MM.1S (cell line): Measurements from ENCODE around the gene MAP2K3.

ENCODE experiments used
- DNase-seq: peaks from one replicate; pipeline ENCODE4 v3.0.0-alpha.2; 2015
- H2AFZ ChIP-seq: fragments of 300-600 bp; sonication (generic); 2 replicates; pipeline ENCODE4 v1.6.0; 2016; ENCODE audit warnings: antibody characterized with exemption, low read length
- H3F3A ChIP-seq: fragments of 300-600 bp; sonication (generic); 2 replicates; pipeline ENCODE4 v1.6.1; 2016; ENCODE audit warnings: mild to moderate bottlenecking, antibody characterized with exemption, low read length, moderate library complexity, mixed read lengths; ENCODE audit not compliant: insufficient read depth
- H3K27ac ChIP-seq: fragments of 300-600 bp; sonication (generic); 2 replicates; pipeline ENCODE4 v1.5.1; 2016; ENCODE audit warnings: mild to moderate bottlenecking, low read length
- H3K27me3 ChIP-seq: fragments of 300-600 bp; sonication (generic); replicated peaks from 2 replicates; pipeline ENCODE4 v1.6.0; 2016; ENCODE audit warnings: low read length; ENCODE audit not compliant: insufficient read depth
- H3K36me3 ChIP-seq: fragments of 300-600 bp; sonication (generic); replicated peaks from 2 replicates; pipeline ENCODE4 v1.6.1; 2016; ENCODE audit warnings: mild to moderate bottlenecking, low read length, mixed read lengths; ENCODE audit not compliant: insufficient read depth
- H3K4me1 ChIP-seq: fragments of 300-600 bp; sonication (generic); 2 replicates; pipeline ENCODE4 v1.6.1; 2016; ENCODE audit warnings: low read length, mixed read lengths
- H3K4me2 ChIP-seq: fragments of 300-600 bp; sonication (generic); 2 replicates; pipeline ENCODE4 v1.6.0; 2016; ENCODE audit warnings: low read depth, low read length
- H3K4me3 ChIP-seq: fragments of 300-600 bp; sonication (generic); 2 replicates; pipeline ENCODE4 v1.5.1; 2016; ENCODE audit warnings: low read length, mixed read lengths
- H3K79me2 ChIP-seq: fragments of 300-600 bp; sonication (generic); 2 replicates; pipeline ENCODE4 v1.6.1; 2016; ENCODE audit warnings: mixed run types, low read length, mixed read lengths
- H3K9ac ChIP-seq: fragments of 300-600 bp; sonication (generic); 2 replicates; pipeline ENCODE4 v1.6.1; 2016; ENCODE audit warnings: low read length, mixed read lengths
- H3K9me2 ChIP-seq: fragments of 300-600 bp; sonication (generic); replicated peaks from 2 replicates; pipeline ENCODE4 v1.6.1; 2016; ENCODE audit warnings: mild to moderate bottlenecking, low read length, mixed read lengths; ENCODE audit not compliant: insufficient read depth
- H3K9me3 ChIP-seq: fragments of 300-600 bp; sonication (generic); replicated peaks from 2 replicates; pipeline ENCODE4 v1.6.1; 2016; ENCODE audit warnings: mild to moderate bottlenecking, low read length, mixed read lengths; ENCODE audit not compliant: insufficient read depth
- H4K20me1 ChIP-seq: fragments of 300-600 bp; sonication (generic); 2 replicates; pipeline ENCODE4 v1.6.1; 2016; ENCODE audit warnings: mild to moderate bottlenecking, low read length, moderate library complexity, mixed read lengths; ENCODE audit not compliant: insufficient read depth
- CTCF ChIP-seq: fragments of 300-600 bp; sonication (generic); IDR thresholded peaks from 2 replicates; pipeline ENCODE4 v1.5.1; 2016; ENCODE audit warnings: antibody characterized with exemption, low read length, mixed read lengths
- EZH2 ChIP-seq: fragments of 300-600 bp; sonication (generic); optimal IDR thresholded peaks from 2 replicates; pipeline ENCODE3; 2017; ENCODE audit warnings: low read depth, mild to moderate bottlenecking, antibody characterized with exemption, low read length, mixed read lengths
- EZH2phosphoT487 ChIP-seq: fragments of 300-600 bp; sonication (generic); IDR thresholded peaks from 2 replicates; pipeline ENCODE4 v1.6.1; 2018; ENCODE audit warnings: antibody characterized with exemption, low read length

Gene MAP2K3

DNA sequence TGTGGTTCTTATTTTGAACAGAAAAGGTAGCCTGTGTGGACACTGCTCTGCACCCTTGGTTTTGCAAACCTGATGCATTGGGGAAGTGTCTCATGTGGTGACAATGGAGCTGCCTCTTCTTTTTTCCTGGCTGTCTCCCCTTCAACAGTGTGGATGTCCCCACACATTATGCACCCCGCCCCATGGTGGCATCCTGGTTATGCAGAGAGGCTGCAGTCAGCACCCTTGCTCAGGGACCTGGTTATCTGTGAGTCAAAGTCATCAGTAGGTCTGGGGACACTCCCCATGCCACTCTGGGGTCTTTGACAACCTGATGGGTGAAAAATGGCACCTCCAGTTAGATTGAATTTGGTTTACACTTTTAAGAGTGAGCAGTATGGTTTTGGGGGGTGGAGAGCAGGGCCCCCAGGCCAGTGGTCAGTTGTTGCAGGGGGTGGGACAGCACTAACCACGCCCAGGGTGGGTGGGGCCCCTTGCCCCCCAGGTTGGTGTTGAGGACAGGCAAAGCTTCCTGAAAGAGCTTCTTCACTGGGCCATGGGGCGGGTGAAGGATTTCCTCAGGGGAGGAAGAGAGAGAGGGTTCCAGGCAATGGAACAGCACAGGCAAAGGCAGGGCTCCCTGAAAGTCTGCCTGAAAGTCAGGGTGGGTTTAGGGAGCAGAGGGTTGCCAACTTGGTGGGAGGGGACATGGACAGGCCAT is 67.0 kb downstream of the MAP2K3 start:
- no peak for DNase-seq
- Histone ChIP-seq H3F3A (no peaks in the 10 kb centered on the region), H3K9ac (no peak overlapping the region), H2AFZ (no peak overlapping the region), H3K4me3 (no peak overlapping the region), H4K20me1 (no peaks in the 10 kb centered on the region), H3K36me3 (no peaks in the 10 kb centered on the region), H3K4me1 (no peaks in the 10 kb centered on the region), H3K4me2 (no peak overlapping the region), H3K9me3 (no peaks in the 10 kb centered on the region), H3K9me2 (no peaks in the 10 kb centered on the region), H3K79me2 (no peaks in the 10 kb centered on the region), H3K27ac (no peak overlapping the region), H3K27me3 (peaks cover 22% of the 10 kb centered on the region; the same call in 1 of the 2 replicates)
- TF ChIP-seq EZH2 (no peak), CTCF (no peak), EZH2phosphoT487 (no peak)

- no peak overlapping the region for H3K27ac ChIP-seq
- no peak overlapping the region for H3K4me2 ChIP-seq
- no peaks in the 10 kb centered on the region for H3K36me3 ChIP-seq
- H2AFZ ChIP-seq = no peak overlapping the region
- no peak for DNase-seq
- no peaks in the 10 kb centered on the region for H3K9me3 ChIP-seq
- H3K79me2 ChIP-seq = no peaks in the 10 kb centered on the region
- H3K27me3 ChIP-seq = peaks cover 28% of the 10 kb centered on the region
- no peak overlapping the region for H3K4me3 ChIP-seq
- H3K9me2 ChIP-seq = no peaks in the 10 kb centered on the region
- H3K9ac ChIP-seq = no peak overlapping the region
- no peaks in the 10 kb centered on the region for H4K20me1 ChIP-seq
- no peak for TF ChIP-seq EZH2
- TF ChIP-seq EZH2phosphoT487 = no peak
- TF ChIP-seq CTCF = no peak
- no peaks in the 10 kb centered on the region for H3F3A ChIP-seq
- H3K4me1 ChIP-seq = no peaks in the 10 kb centered on the region
Observed at GRCh38 chr17:21352221-21352980, 67.9 kb downstream of the MAP2K3 start.

GRCh38 chr17:21352981-21353265 is 68.4 kb downstream of the MAP2K3 start:
- Histone ChIP-seq H4K20me1 (no peaks in the 10 kb centered on the region), H3K27ac (no peak overlapping the region), H3K9me3 (no peaks in the 10 kb centered on the region), H3K79me2 (no peaks in the 10 kb centered on the region), H2AFZ (no peak overlapping the region), H3K36me3 (no peaks in the 10 kb centered on the region), H3K9me2 (no peaks in the 10 kb centered on the region), H3K4me3 (no peak overlapping the region), H3K4me1 (no peaks in the 10 kb centered on the region), H3K27me3 (peaks cover 33% of the 10 kb centered on the region), H3K4me2 (no peak overlapping the region), H3K9ac (no peak overlapping the region), H3F3A (no peaks in the 10 kb centered on the region)
- no peak for TF ChIP-seq EZH2phosphoT487
- no peak for TF ChIP-seq CTCF
- TF ChIP-seq EZH2 = no peak
- no peak for DNase-seq
